Measurements from ENCODE around the gene IL5RA.

Gene IL5RA

DNA sequence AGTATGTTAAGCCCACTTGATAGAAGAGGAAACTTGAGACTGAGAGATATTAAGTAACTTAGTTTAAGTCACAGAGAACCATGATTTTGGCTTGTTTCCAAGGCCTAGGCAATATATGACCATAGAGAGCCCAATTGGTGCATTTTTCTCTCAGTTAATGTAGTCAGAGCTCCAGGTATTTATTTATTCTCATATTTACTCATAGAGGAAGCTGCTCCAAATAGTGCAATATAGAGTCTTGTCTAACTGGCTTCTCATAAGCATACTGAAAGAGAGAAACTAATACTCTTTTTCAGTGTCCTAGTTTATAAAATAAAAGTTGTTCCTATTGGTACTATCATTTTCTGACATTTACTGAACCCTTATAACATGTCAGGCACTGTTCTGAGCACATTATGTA lies 31.8 kb upstream of the IL5RA start:
- H3K4me2 ChIP-seq (ENCODE audit: insufficient read depth, low read length): no peak overlapping the region
- H4K20me1 ChIP-seq (ENCODE audit: insufficient read depth, low read length): peaks cover 10% of the 10 kb centered on the region; the same call in 1 of the 2 replicates
- H2AFZ ChIP-seq (ENCODE audit: low read depth, low read length): no peak overlapping the region
- H3K36me3 ChIP-seq (ENCODE audit: insufficient read depth, low read length): peaks cover 96% of the 10 kb centered on the region
- ATAC-seq (ENCODE audit: insufficient read depth, low read depth): no peak
- no peaks in the 10 kb centered on the region for H3K9me3 ChIP-seq (ENCODE audit: insufficient read depth, low read length, severe bottlenecking)
- no peak for DNase-seq
- peaks cover 26% of the 10 kb centered on the region for H3K79me2 ChIP-seq (ENCODE audit: insufficient read depth, low read length)
- no peaks in the 10 kb centered on the region for H3K27me3 ChIP-seq (ENCODE audit: insufficient read depth, low read length, poor library complexity)
- H3K27ac ChIP-seq (ENCODE audit: low read length): no peak overlapping the region
- H3K9ac ChIP-seq (ENCODE audit: low read depth, low read length): no peak overlapping the region
- no peaks in the 10 kb centered on the region for H3K4me1 ChIP-seq (ENCODE audit: insufficient read depth, low read length)
- no peak for TF ChIP-seq EZH2 (IDR thresholded peaks at IDR 0.05; ENCODE audit: borderline replicate concordance, low read depth, low read length, severe bottlenecking)
- TF ChIP-seq, protein P1, sequence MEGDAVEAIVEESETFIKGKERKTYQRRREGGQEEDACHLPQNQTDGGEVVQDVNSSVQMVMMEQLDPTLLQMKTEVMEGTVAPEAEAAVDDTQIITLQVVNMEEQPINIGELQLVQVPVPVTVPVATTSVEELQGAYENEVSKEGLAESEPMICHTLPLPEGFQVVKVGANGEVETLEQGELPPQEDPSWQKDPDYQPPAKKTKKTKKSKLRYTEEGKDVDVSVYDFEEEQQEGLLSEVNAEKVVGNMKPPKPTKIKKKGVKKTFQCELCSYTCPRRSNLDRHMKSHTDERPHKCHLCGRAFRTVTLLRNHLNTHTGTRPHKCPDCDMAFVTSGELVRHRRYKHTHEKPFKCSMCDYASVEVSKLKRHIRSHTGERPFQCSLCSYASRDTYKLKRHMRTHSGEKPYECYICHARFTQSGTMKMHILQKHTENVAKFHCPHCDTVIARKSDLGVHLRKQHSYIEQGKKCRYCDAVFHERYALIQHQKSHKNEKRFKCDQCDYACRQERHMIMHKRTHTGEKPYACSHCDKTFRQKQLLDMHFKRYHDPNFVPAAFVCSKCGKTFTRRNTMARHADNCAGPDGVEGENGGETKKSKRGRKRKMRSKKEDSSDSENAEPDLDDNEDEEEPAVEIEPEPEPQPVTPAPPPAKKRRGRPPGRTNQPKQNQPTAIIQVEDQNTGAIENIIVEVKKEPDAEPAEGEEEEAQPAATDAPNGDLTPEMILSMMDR (IDR thresholded peaks at IDR 0.05; ENCODE audit: borderline replicate concordance, extremely low read depth, low read length, poor library complexity, severe bottlenecking): no peak
- no peak overlapping the region for H3K4me3 ChIP-seq (ENCODE audit: low read depth in 1 of 2, low read length in 2 of 2)

DNA sequence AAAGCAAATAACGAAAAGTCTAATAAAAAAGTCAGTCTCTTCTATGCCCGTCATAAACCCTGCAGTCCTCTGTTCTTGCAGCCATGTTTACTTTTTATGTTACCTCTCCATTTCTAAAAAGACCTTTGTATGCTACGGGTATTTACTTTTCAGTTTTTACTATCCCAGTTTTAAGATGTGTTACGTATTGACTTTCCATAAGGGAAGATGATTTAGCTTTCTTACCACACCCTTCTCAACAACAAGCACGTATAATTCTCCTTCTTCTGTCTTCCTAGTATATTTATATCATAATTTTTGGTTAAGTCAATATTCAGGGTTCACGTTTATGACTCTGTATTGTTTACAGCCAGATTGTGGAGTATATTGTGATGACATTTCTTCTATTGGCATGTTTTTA lies 27.4 kb upstream of the IL5RA start:
- Histone ChIP-seq H2AFZ (ENCODE audit: low read depth, low read length) (no peak overlapping the region), H3K9me3 (ENCODE audit: insufficient read depth, low read length, severe bottlenecking) (no peaks in the 10 kb centered on the region), H3K4me3 (ENCODE audit: low read depth in 1 of 2, low read length in 2 of 2) (no peak overlapping the region), H3K4me1 (ENCODE audit: insufficient read depth, low read length) (no peaks in the 10 kb centered on the region), H3K9ac (ENCODE audit: low read depth, low read length) (no peak overlapping the region), H3K36me3 (ENCODE audit: insufficient read depth, low read length) (peaks cover 90% of the 10 kb centered on the region), H3K4me2 (ENCODE audit: insufficient read depth, low read length) (no peak overlapping the region), H3K79me2 (ENCODE audit: insufficient read depth, low read length) (peaks cover 67% of the 10 kb centered on the region), H3K27me3 (ENCODE audit: insufficient read depth, low read length, poor library complexity) (no peaks in the 10 kb centered on the region), H4K20me1 (ENCODE audit: insufficient read depth, low read length) (peaks cover 37% of the 10 kb centered on the region), H3K27ac (ENCODE audit: low read length) (no peak overlapping the region)
- ATAC-seq (ENCODE audit: insufficient read depth, low read depth): no peak
- DNase-seq: no peak
- no peak for TF ChIP-seq EZH2 (IDR thresholded peaks at IDR 0.05; ENCODE audit: borderline replicate concordance, low read depth, low read length, severe bottlenecking)
- TF ChIP-seq, protein P1 (IDR thresholded peaks at IDR 0.05; ENCODE audit: borderline replicate concordance, extremely low read depth, low read length, poor library complexity, severe bottlenecking): no peak

GRCh38 chr3:3134750-3135448 lies 24.7 kb upstream of the IL5RA start:
- DNase-seq: no peak
- H3K9me3 ChIP-seq (ENCODE audit: insufficient read depth, low read length, severe bottlenecking): no peaks in the 10 kb centered on the region
- no peak overlapping the region for H3K9ac ChIP-seq (ENCODE audit: low read depth, low read length)
- TF ChIP-seq EZH2 (IDR thresholded peaks at IDR 0.05; ENCODE audit: borderline replicate concordance, low read depth, low read length, severe bottlenecking): no peak
- no peaks in the 10 kb centered on the region for H3K27me3 ChIP-seq (ENCODE audit: insufficient read depth, low read length, poor library complexity)
- H3K4me2 ChIP-seq (ENCODE audit: insufficient read depth, low read length): no peak overlapping the region
- H4K20me1 ChIP-seq (ENCODE audit: insufficient read depth, low read length): peaks cover 37% of the 10 kb centered on the region
- H2AFZ ChIP-seq (ENCODE audit: low read depth, low read length): no peak overlapping the region
- H3K36me3 ChIP-seq (ENCODE audit: insufficient read depth, low read length): peaks cover 80% of the 10 kb centered on the region
- ATAC-seq (ENCODE audit: insufficient read depth, low read depth): no peak
- H3K4me1 ChIP-seq (ENCODE audit: insufficient read depth, low read length): peaks cover 4% of the 10 kb centered on the region; the same call in 1 of the 2 replicates
- H3K27ac ChIP-seq (ENCODE audit: low read length): no peak overlapping the region
- H3K4me3 ChIP-seq (ENCODE audit: low read depth in 1 of 2, low read length in 2 of 2): no peak overlapping the region
- H3K79me2 ChIP-seq (ENCODE audit: insufficient read depth, low read length): peaks cover 79% of the 10 kb centered on the region

GRCh38 chr3:3133500-3133899 lies 23.3 kb upstream of the IL5RA start:
- no peak for TF ChIP-seq EZH2 (IDR thresholded peaks at IDR 0.05; ENCODE audit: borderline replicate concordance, low read depth, low read length, severe bottlenecking)
- TF ChIP-seq, protein P1 (IDR thresholded peaks at IDR 0.05; ENCODE audit: borderline replicate concordance, extremely low read depth, low read length, poor library complexity, severe bottlenecking): no peak
- Histone ChIP-seq H3K9ac (ENCODE audit: low read depth, low read length) (no peak overlapping the region), H3K27ac (ENCODE audit: low read length) (no peak overlapping the region), H3K4me1 (ENCODE audit: insufficient read depth, low read length) (peaks cover 17% of the 10 kb centered on the region), H2AFZ (ENCODE audit: low read depth, low read length) (no peak overlapping the region), H3K4me3 (ENCODE audit: low read depth in 1 of 2, low read length in 2 of 2) (no peak overlapping the region), H3K36me3 (ENCODE audit: insufficient read depth, low read length) (peaks cover 80% of the 10 kb centered on the region), H3K4me2 (ENCODE audit: insufficient read depth, low read length) (no peak overlapping the region), H3K79me2 (ENCODE audit: insufficient read depth, low read length) (peaks cover 85% of the 10 kb centered on the region), H4K20me1 (ENCODE audit: insufficient read depth, low read length) (peaks cover 40% of the 10 kb centered on the region), H3K9me3 (ENCODE audit: insufficient read depth, low read length, severe bottlenecking) (no peaks in the 10 kb centered on the region), H3K27me3 (ENCODE audit: insufficient read depth, low read length, poor library complexity) (no peaks in the 10 kb centered on the region)
- ATAC-seq (ENCODE audit: insufficient read depth, low read depth) (0 out of 3 replicates have a peak, but pooled peaks have one; percentile 26), DNase-seq (no peak)

Measured in DND-41 (cell line).